GM10266 (cell line): ENCODE measurements around the gene GJA3.

Experiments used
- DNase-seq: peaks from one replicate; pipeline ENCODE4 v3.0.0; 2012; ENCODE audit errors: extremely low spot score
- TF ChIP-seq, protein P1 (sequence below): IDR thresholded peaks from 2 replicates; pipeline ENCODE4 v1.5.1; 2012; ENCODE audit warnings: mild to moderate bottlenecking, low read depth; ENCODE audit not compliant: control insufficient read depth, insufficient read depth; ENCODE audit errors: missing control alignments

Gene GJA3

DNA sequence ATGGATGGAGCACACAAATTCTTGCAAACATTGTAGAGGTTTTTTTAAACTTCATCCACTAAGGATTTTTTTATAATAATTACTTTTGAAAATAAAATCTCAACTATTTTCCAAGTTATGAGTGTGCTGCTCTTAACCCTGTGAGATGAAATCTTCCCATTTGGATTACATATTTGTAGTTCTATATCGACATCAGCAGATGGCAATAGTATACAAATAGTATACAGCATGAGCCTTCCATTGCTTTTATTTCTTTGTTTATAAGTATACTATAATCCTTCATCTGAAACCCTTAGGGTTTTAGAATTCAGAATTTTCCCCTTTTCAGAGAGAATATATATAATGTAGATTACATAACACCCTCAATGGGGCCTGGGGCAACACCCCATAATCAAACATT lies 70.5 kb downstream of the GJA3 start:
- DNase-seq, result no peak
- TF ChIP-seq, protein P1, sequence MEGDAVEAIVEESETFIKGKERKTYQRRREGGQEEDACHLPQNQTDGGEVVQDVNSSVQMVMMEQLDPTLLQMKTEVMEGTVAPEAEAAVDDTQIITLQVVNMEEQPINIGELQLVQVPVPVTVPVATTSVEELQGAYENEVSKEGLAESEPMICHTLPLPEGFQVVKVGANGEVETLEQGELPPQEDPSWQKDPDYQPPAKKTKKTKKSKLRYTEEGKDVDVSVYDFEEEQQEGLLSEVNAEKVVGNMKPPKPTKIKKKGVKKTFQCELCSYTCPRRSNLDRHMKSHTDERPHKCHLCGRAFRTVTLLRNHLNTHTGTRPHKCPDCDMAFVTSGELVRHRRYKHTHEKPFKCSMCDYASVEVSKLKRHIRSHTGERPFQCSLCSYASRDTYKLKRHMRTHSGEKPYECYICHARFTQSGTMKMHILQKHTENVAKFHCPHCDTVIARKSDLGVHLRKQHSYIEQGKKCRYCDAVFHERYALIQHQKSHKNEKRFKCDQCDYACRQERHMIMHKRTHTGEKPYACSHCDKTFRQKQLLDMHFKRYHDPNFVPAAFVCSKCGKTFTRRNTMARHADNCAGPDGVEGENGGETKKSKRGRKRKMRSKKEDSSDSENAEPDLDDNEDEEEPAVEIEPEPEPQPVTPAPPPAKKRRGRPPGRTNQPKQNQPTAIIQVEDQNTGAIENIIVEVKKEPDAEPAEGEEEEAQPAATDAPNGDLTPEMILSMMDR, result no peak
